Thyroid gland (tissue), 4 donors: Measurements from ENCODE around the gene PSAP. TPM values are rescaled to one million over a fixed set of nuclear protein-coding genes. Genes with fewer than 3 reads are reported as not detected.

Source experiments
- DNase-seq, 2 donors: peaks; one replicate each; pipeline ENCODE4 v3.0.0-alpha.2; 2019
- H3K27ac ChIP-seq, 3 donors: fragments of 200-600 bp; sonication (generic); 1 replicate in 2 of 3; 2 replicates in 1 of 3; pipeline ENCODE4 v1.5.1; 2016 to 2019; ENCODE audit warnings: mild to moderate bottlenecking in 1 of 3, moderate library complexity in 1 of 3
- H3K27me3 ChIP-seq: fragments of 200-600 bp; sonication (generic); one replicate; pipeline ENCODE4 v1.5.1; 2019
- H3K36me3 ChIP-seq, 2 donors: fragments of 200-600 bp; sonication (generic); one replicate each; pipeline ENCODE4 v1.5.1; 2016 to 2019
- H3K4me1 ChIP-seq, 2 donors: fragments of 200-600 bp; sonication (generic); one replicate each; pipeline ENCODE4 v1.5.1; 2017 to 2019
- H3K4me3 ChIP-seq, 3 donors: fragments of 200-600 bp; sonication (generic); replicated peaks in 1 of 3; 1 replicate in 2 of 3; 2 replicates in 1 of 3; pipeline ENCODE4 v1.5.1; 2016; ENCODE audit warnings: mild to moderate bottlenecking in 1 of 3
- H3K9me3 ChIP-seq: fragments of 200-600 bp; sonication (generic); one replicate; pipeline ENCODE4 v1.5.1; 2017
- POLR2A ChIP-seq, 2 donors: fragments of 450-650 bp; IDR thresholded peaks; one replicate each; pipeline ENCODE4 v1.6.1; 2017; ENCODE audit warnings: antibody characterized with exemption in 2 of 2, mild to moderate bottlenecking in 2 of 2, moderate library complexity in 1 of 2
- WGBS, 2 donors: methylation state at CpG; one replicate each; pipeline ENCODE4 v1.1.5; 2017; 5-methylcytosine and 5-hydroxymethylcytosine counted together
- intact Hi-C: fragments of 100-400 bp; cut with DNase I; formaldehyde crosslinking; loops from one replicate; pipeline ENCODE4 v1.15.1; 2023
- total RNA-seq, 4 donors: library from RNA; depleted of rRNA; stranded (reverse); fragments of >200 nt; gene quantifications; one replicate each; pipeline ENCODE4 v1.2.3, GENCODE V29; 2016
- TF ChIP-seq, protein P1 (sequence below), 6 experiments: fragments of 200-600 bp in 3 of 6; fragments of 450-650 bp in 3 of 6; sonication (generic) in 3 of 6; IDR thresholded peaks; one replicate each; pipeline ENCODE4 v1.5.1; 2016 to 2019; ENCODE audit warnings: antibody characterized with exemption in 6 of 6, mild to moderate bottlenecking in 2 of 6, inconsistent platforms in 1 of 6, moderate library complexity in 1 of 6

The PSAP gene
- total RNA-seq, 4 donors from 2014 or later: 978 to 1,211 (median 1,123) TPM

GRCh38 chr10:71850021-71850742 lies 869 bp downstream of the PSAP start:
- 7 to 9% methylated on average over 13 of the region's 13 CpGs for WGBS, 2 donors
- H3K9me3 ChIP-seq: no peaks in the 10 kb centered on the region
- peak overlapping the region; percentile 90 to 94 (median 92) for H3K4me3 ChIP-seq
- H3K27me3 ChIP-seq: no peaks in the 10 kb centered on the region
- intact Hi-C loops: no loop called here
- H3K36me3 ChIP-seq: no peaks in the 10 kb centered on the region
- peak overlapping the region; percentile 97 to 99 (median 97) for H3K27ac ChIP-seq
- no peak for DNase-seq
- TF ChIP-seq, protein P1, sequence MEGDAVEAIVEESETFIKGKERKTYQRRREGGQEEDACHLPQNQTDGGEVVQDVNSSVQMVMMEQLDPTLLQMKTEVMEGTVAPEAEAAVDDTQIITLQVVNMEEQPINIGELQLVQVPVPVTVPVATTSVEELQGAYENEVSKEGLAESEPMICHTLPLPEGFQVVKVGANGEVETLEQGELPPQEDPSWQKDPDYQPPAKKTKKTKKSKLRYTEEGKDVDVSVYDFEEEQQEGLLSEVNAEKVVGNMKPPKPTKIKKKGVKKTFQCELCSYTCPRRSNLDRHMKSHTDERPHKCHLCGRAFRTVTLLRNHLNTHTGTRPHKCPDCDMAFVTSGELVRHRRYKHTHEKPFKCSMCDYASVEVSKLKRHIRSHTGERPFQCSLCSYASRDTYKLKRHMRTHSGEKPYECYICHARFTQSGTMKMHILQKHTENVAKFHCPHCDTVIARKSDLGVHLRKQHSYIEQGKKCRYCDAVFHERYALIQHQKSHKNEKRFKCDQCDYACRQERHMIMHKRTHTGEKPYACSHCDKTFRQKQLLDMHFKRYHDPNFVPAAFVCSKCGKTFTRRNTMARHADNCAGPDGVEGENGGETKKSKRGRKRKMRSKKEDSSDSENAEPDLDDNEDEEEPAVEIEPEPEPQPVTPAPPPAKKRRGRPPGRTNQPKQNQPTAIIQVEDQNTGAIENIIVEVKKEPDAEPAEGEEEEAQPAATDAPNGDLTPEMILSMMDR (IDR thresholded peaks at IDR 0.05): no peak
- TF ChIP-seq POLR2A (IDR thresholded peaks at IDR 0.05): no peak
- H3K4me1 ChIP-seq: peaks cover 30 to 36% of the 10 kb centered on the region in 2 donors

GRCh38 chr10:71849461-71849908 lies 1.6 kb downstream of the PSAP start:
- no peak for DNase-seq

GRCh38 chr10:71848325-71849275 lies 2.5 kb downstream of the PSAP start:
- 82 to 87% methylated on average over 11 of the region's 11 CpGs for WGBS, 2 donors
- H3K4me3 ChIP-seq: no peak overlapping the region
- TF ChIP-seq, protein P1 (IDR thresholded peaks at IDR 0.05): no peak
- TF ChIP-seq POLR2A (IDR thresholded peaks at IDR 0.05): no peak
- no peaks in the 10 kb centered on the region for H3K27me3 ChIP-seq
- intact Hi-C loops: no loop called here
- no peaks in the 10 kb centered on the region for H3K36me3 ChIP-seq
- DNase-seq: no peak
- peak overlapping the region in 1 of 3 donors; percentile 12 for H3K27ac ChIP-seq
- H3K9me3 ChIP-seq: no peaks in the 10 kb centered on the region
- peaks cover 30 to 36% of the 10 kb centered on the region in 2 donors for H3K4me1 ChIP-seq

More at GRCh38 chr10:71849461-71849908, 1.6 kb downstream of the PSAP start:
- no peaks in the 10 kb centered on the region for H3K27me3 ChIP-seq
- no peaks in the 10 kb centered on the region for H3K9me3 ChIP-seq
- WGBS, 2 donors: 94% methylated on average over 17 of the region's 17 CpGs
- intact Hi-C loops: no loop called here
- peaks cover 30 to 36% of the 10 kb centered on the region in 2 donors for H3K4me1 ChIP-seq
- no peak overlapping the region for H3K4me3 ChIP-seq
- H3K36me3 ChIP-seq: no peaks in the 10 kb centered on the region
- TF ChIP-seq POLR2A (IDR thresholded peaks at IDR 0.05): no peak
- TF ChIP-seq, protein P1 (IDR thresholded peaks at IDR 0.05): no peak
- no peak overlapping the region for H3K27ac ChIP-seq

DNA sequence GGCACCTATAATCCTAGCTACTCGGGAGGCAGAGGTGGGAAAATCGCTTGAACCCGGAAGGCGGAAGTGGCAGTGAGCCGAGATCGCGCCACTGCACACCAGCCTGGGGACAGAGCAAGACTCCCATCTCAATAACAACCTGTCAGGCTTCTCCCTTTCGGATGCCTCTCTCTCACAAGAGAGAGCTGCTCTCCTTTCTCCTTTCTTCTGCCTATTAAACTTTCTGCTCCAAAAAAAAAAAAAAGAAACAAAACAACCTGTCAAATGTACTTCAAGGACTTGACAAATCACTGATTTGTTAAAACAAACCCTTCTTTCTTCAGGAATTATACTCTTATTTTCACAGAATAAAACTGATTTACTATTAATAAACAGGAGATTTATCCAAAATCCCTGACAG lies 3.6 kb downstream of the PSAP start:
- 89 to 94% methylated on average over 8 of the region's 8 CpGs for WGBS, 2 donors
- Histone ChIP-seq H3K36me3 (no peaks in the 10 kb centered on the region), H3K4me1 (peaks cover 30 to 36% of the 10 kb centered on the region in 2 donors), H3K9me3 (no peaks in the 10 kb centered on the region), H3K27ac (no peak overlapping the region), H3K4me3 (no peak overlapping the region), H3K27me3 (no peaks in the 10 kb centered on the region)
- TF ChIP-seq POLR2A (IDR thresholded peaks at IDR 0.05): no peak
- TF ChIP-seq, protein P1 (IDR thresholded peaks at IDR 0.05): no peak
- intact Hi-C loops: no loop called here
- no peak for DNase-seq
